Loucy (cell line): ENCODE measurements around the gene HPS3.

ENCODE experiments used
- H2AFZ ChIP-seq: fragments of 200-600 bp; sonication (generic); 2 replicates; pipeline ENCODE4 v1.6.0; 2016; ENCODE audit warnings: antibody characterized with exemption, mild to moderate bottlenecking, low read length, moderate library complexity
- H3F3A ChIP-seq: fragments of 200-600 bp; 2 replicates; pipeline ENCODE4 v1.6.0; 2016; ENCODE audit warnings: antibody characterized with exemption, low read depth, mild to moderate bottlenecking
- H3K27me3 ChIP-seq: fragments of 200-600 bp; sonication (generic); 2 replicates; pipeline ENCODE4 v1.6.1; 2014; ENCODE audit warnings: low read length, mild to moderate bottlenecking; ENCODE audit not compliant: insufficient read depth, poor library complexity, severe bottlenecking
- H3K36me3 ChIP-seq: fragments of 200-600 bp; sonication (generic); 2 replicates; pipeline ENCODE4 v1.6.1; 2016; ENCODE audit warnings: low read length; ENCODE audit not compliant: insufficient read depth
- H3K4me1 ChIP-seq: fragments of 200-600 bp; sonication (generic); 2 replicates; pipeline ENCODE4 v1.5.1; 2014; ENCODE audit warnings: low read length, mild to moderate bottlenecking; ENCODE audit not compliant: insufficient read depth, poor library complexity, severe bottlenecking
- H3K4me2 ChIP-seq: fragments of 200-600 bp; sonication (generic); 2 replicates; pipeline ENCODE4 v1.6.0; 2014; ENCODE audit warnings: antibody characterized with exemption, low read length, low read depth, mild to moderate bottlenecking; ENCODE audit not compliant: poor library complexity, severe bottlenecking
- H3K4me3 ChIP-seq: fragments of 200-600 bp; sonication (generic); 2 replicates; pipeline ENCODE4 v1.5.1; 2014; ENCODE audit warnings: low read length, mild to moderate bottlenecking, mixed read lengths; ENCODE audit not compliant: poor library complexity, severe bottlenecking
- H3K79me2 ChIP-seq: fragments of 200-600 bp; sonication (generic); 2 replicates; pipeline ENCODE4 v1.6.1; 2014; ENCODE audit warnings: low read length; ENCODE audit not compliant: insufficient read depth
- H3K9ac ChIP-seq: fragments of 200-600 bp; sonication (generic); 2 replicates; pipeline ENCODE4 v1.6.0; 2014; ENCODE audit warnings: mild to moderate bottlenecking, low read depth, low read length, moderate library complexity; ENCODE audit not compliant: poor library complexity, severe bottlenecking
- H3K9me2 ChIP-seq: fragments of 200-600 bp; sonication (generic); replicated peaks from 2 replicates; pipeline ENCODE4 v1.6.1; 2016; ENCODE audit warnings: low read depth, low read length, mixed read lengths
- H3K9me3 ChIP-seq: fragments of 200-600 bp; sonication (generic); 2 replicates; pipeline ENCODE4 v1.6.1; 2014; ENCODE audit warnings: mild to moderate bottlenecking, antibody characterized with exemption, low read length, low read depth; ENCODE audit not compliant: insufficient read depth
- H4K20me1 ChIP-seq: fragments of 200-600 bp; sonication (generic); 2 replicates; pipeline ENCODE4 v1.6.0; 2014; ENCODE audit warnings: antibody characterized with exemption, low read length, mild to moderate bottlenecking; ENCODE audit not compliant: insufficient read depth, poor library complexity, severe bottlenecking
- EZH2phosphoT487 ChIP-seq: fragments of 200-600 bp; IDR thresholded peaks from 2 replicates; pipeline ENCODE4 v1.6.1; 2018; ENCODE audit warnings: antibody characterized with exemption, mild to moderate bottlenecking, moderate library complexity, borderline replicate concordance
- TF ChIP-seq, protein P1 (sequence below): fragments of 200-600 bp; sonication (generic); conservative IDR thresholded peaks from 2 replicates; pipeline ENCODE4 v1.5.1; 2014; ENCODE audit warnings: mild to moderate bottlenecking, antibody characterized with exemption, low read length

HPS3 gene

DNA sequence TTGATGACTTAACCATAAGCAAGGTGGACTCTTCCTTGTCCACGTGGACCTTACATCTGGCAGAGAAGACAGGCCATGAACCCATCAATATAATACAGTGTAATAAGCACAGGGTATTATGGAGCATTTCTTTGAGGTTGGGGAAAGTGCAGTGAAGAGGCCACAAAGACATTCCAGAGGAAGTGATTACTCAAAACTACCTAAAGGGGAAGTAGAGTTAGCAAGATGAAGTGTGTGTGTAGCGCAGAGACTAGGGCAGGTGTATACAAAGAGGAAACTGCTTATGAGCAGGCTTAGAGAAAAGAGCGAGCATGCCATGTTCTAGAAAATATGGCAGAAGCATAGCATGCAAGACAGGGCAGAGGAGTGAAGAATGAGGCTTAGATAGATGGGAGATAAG lies 74.3 kb downstream of the HPS3 start:
- no peak overlapping the region for H3K9ac ChIP-seq
- H3K79me2 ChIP-seq: no peaks in the 10 kb centered on the region
- H3K9me3 ChIP-seq: no peaks in the 10 kb centered on the region
- H3K4me1 ChIP-seq: peaks cover 20% of the 10 kb centered on the region
- H3K4me3 ChIP-seq: no peak overlapping the region
- H3F3A ChIP-seq: no peaks in the 10 kb centered on the region
- no peaks in the 10 kb centered on the region for H3K36me3 ChIP-seq
- H3K4me2 ChIP-seq: peak overlapping the region; percentile 47
- TF ChIP-seq EZH2phosphoT487: no peak
- TF ChIP-seq, protein P1, sequence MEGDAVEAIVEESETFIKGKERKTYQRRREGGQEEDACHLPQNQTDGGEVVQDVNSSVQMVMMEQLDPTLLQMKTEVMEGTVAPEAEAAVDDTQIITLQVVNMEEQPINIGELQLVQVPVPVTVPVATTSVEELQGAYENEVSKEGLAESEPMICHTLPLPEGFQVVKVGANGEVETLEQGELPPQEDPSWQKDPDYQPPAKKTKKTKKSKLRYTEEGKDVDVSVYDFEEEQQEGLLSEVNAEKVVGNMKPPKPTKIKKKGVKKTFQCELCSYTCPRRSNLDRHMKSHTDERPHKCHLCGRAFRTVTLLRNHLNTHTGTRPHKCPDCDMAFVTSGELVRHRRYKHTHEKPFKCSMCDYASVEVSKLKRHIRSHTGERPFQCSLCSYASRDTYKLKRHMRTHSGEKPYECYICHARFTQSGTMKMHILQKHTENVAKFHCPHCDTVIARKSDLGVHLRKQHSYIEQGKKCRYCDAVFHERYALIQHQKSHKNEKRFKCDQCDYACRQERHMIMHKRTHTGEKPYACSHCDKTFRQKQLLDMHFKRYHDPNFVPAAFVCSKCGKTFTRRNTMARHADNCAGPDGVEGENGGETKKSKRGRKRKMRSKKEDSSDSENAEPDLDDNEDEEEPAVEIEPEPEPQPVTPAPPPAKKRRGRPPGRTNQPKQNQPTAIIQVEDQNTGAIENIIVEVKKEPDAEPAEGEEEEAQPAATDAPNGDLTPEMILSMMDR: no peak
- peak overlapping the region; percentile 66 for H2AFZ ChIP-seq
- H3K27me3 ChIP-seq: no peaks in the 10 kb centered on the region
- H3K9me2 ChIP-seq: no peaks in the 10 kb centered on the region
- H4K20me1 ChIP-seq: no peaks in the 10 kb centered on the region

DNA sequence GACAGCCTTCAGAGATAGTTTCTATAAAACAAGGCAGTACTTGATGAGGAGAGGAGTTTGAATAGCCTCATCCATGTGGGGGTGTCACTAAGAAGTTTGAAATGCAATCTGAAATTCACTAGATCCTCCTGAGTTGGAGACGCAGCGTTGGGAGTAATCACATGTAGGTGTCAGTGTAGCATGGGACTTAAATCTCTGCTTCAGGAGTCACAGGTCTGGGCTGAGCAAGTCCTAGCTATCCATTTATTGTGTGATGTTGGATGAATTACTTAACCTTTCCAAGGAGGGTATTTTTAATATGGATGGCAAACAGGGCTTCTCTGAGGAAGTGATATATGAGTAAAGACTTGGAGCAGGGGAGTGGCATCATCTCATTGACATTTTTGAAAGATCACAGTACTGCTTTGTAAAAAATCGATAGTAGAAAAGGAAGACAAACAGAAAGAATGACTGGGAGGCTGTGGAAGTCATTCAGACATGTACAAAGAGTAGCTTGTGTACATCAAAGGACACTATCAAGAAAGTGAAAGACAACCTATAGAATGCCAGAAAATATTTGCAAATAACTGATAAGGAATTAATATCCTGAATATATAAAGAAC lies 75.1 kb downstream of the HPS3 start:
- TF ChIP-seq, protein P1: no peak
- no peak for TF ChIP-seq EZH2phosphoT487
- Histone ChIP-seq H3K4me3 (no peak overlapping the region), H3F3A (no peaks in the 10 kb centered on the region), H3K9me3 (no peaks in the 10 kb centered on the region), H3K4me2 (peak overlapping the region; percentile 47), H3K9me2 (no peaks in the 10 kb centered on the region), H4K20me1 (no peaks in the 10 kb centered on the region), H3K4me1 (peaks cover 18% of the 10 kb centered on the region), H3K36me3 (no peaks in the 10 kb centered on the region), H3K27me3 (no peaks in the 10 kb centered on the region), H2AFZ (peak overlapping the region; percentile 66; the same call in 1 of the 2 replicates), H3K79me2 (no peaks in the 10 kb centered on the region), H3K9ac (no peak overlapping the region)

DNA sequence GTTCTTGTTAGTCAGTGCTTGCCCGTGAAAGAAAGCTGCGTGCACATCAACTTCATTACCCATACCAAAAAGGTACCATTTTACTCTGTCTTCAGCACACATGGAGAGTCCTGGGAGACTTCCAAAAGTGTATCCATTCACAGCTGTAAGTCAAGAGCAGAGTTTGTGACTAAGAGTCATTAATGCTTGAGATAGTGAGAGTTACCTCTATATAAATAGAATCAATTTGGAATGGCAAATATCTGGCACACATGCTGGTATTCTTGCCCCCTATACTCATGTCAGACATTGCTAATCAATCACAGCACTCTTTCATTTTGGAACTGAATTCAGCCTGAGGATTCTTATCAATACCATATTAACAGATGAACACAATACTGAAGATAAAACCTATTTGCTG lies 78.0 kb downstream of the HPS3 start:
- H3K36me3 ChIP-seq: no peaks in the 10 kb centered on the region
- H3K79me2 ChIP-seq: no peaks in the 10 kb centered on the region
- H3K27me3 ChIP-seq: no peaks in the 10 kb centered on the region
- TF ChIP-seq EZH2phosphoT487: no peak
- TF ChIP-seq, protein P1: no peak
- H2AFZ ChIP-seq: no peak overlapping the region
- no peaks in the 10 kb centered on the region for H3F3A ChIP-seq
- no peaks in the 10 kb centered on the region for H3K9me3 ChIP-seq
- H3K4me2 ChIP-seq: no peak overlapping the region
- H3K4me3 ChIP-seq: no peak overlapping the region
- H4K20me1 ChIP-seq: no peaks in the 10 kb centered on the region
- H3K9me2 ChIP-seq: no peaks in the 10 kb centered on the region
- no peak overlapping the region for H3K9ac ChIP-seq
- peaks cover 14% of the 10 kb centered on the region for H3K4me1 ChIP-seq
